K562 (cell line): ENCODE data around the gene ZNF628. TPM values are rescaled to one million over a fixed set of nuclear protein-coding genes. Genes with fewer than 3 reads are reported as not detected.

Source experiments
- ATAC-seq: fragments of 200-7000 bp; cut with Tn5 transposase; 3 replicates; pipeline ENCODE4 v1.9.1; 2020; ENCODE audit warnings: moderate library complexity
- BruUV-seq: library from RNA; stranded (reverse); fragments of 400-500 nt; replicated peaks from 2 replicates; lab custom pipeline; 2021; lab: Mats Ljungman, UMichigan
- CTCF ChIA-PET: fragments of 300-600 bp; formaldehyde crosslinking; extraction: SDS; loops from one replicate; lab custom pipeline; 2021; ENCODE audit warnings: low intra/inter-chr PET ratio; lab: Yijun Ruan, JAX
- POLR2A ChIA-PET: fragments of 300-600, 350-650 bp; sonication (Branson Sonifier 250); formaldehyde crosslinking; extraction: SDS; loops from one replicate; lab custom pipeline; 2021; ENCODE audit warnings: antibody characterized with exemption, inconsistent platforms; lab: Yijun Ruan, JAX
- DNase-seq, 4 experiments: peaks; one replicate each; pipeline versions ENCODE4 v3.0.0 to v3.0.0-alpha.2; 2011 to 2018; ENCODE audit warnings: low spot score in 3 of 4, mixed read lengths in 3 of 4; ENCODE audit errors: extremely low read depth in 1 of 4
- FAIRE-seq: peaks from 2 replicates; lab custom pipeline; 2011; peaks lifted over from hg19 to GRCh38; lab: Jason Lieb, UNC
- H2AFZ ChIP-seq: 2 replicates; pipeline ENCODE4 v1.6.0; 2011; ENCODE audit warnings: low read depth, low read length, control low read depth, inconsistent platforms
- H3K27ac ChIP-seq: fragments of 200-600 bp; 3 replicates; pipeline ENCODE4 v1.8.0; 2011; ENCODE audit warnings: low read depth, mild to moderate bottlenecking, control low read depth, inconsistent platforms, low read length, moderate library complexity, mixed read lengths; ENCODE audit errors: extremely low read depth
- H3K27me3 ChIP-seq, 2 experiments: fragments of 300-600 bp in 1 of 2; 2 replicates in 1 of 2; 3 replicates in 1 of 2; pipeline versions ENCODE4 v1.6.0 to v1.8.0; 2011; ENCODE audit warnings: inconsistent platforms in 2 of 2, low read length in 2 of 2, mild to moderate bottlenecking in 1 of 2, mixed read lengths in 1 of 2, moderate library complexity in 1 of 2; ENCODE audit not compliant: control insufficient read depth in 2 of 2, insufficient read depth in 2 of 2
- H3K36me3 ChIP-seq: fragments of 300-600 bp; 3 replicates; pipeline ENCODE4 v1.8.0; 2011; ENCODE audit warnings: mild to moderate bottlenecking, low read length, inconsistent platforms; ENCODE audit not compliant: control insufficient read depth, insufficient read depth
- H3K4me1 ChIP-seq, 2 experiments: fragments of 200-600 bp in 1 of 2; replicated peaks in 1 of 2; 2 replicates in 1 of 2; 3 replicates in 1 of 2; pipeline versions ENCODE4 v1.5.1 to v1.8.0; 2011; ENCODE audit warnings: inconsistent platforms in 2 of 2, low read length in 2 of 2, mild to moderate bottlenecking in 1 of 2, mixed read lengths in 1 of 2, moderate library complexity in 1 of 2; ENCODE audit not compliant: control insufficient read depth in 2 of 2, insufficient read depth in 2 of 2
- H3K4me2 ChIP-seq: 2 replicates; pipeline ENCODE4 v1.6.1; 2011; ENCODE audit warnings: low read length, control low read depth, inconsistent platforms, mixed read lengths; ENCODE audit not compliant: insufficient read depth
- H3K4me3 ChIP-seq: fragments of 200-600 bp; sonication (generic), shearing (Covaris generic); 2 replicates; pipeline ENCODE4 v1.5.1; 2016; ENCODE audit warnings: control low read depth, inconsistent platforms
- H3K79me2 ChIP-seq: fragments of 200-600 bp; 3 replicates; pipeline ENCODE4 v1.8.0; 2011; ENCODE audit warnings: low read length, inconsistent platforms; ENCODE audit not compliant: control insufficient read depth, insufficient read depth
- H3K9ac ChIP-seq, 2 experiments: 2 replicates each; pipeline versions ENCODE4 v1.6.0 to v1.6.1; 2011; ENCODE audit warnings: low read depth in 2 of 2, low read length in 2 of 2, control low read depth in 1 of 2, inconsistent platforms in 1 of 2, mild to moderate bottlenecking in 1 of 2, mixed read lengths in 1 of 2; ENCODE audit not compliant: insufficient read depth in 1 of 2
- H3K9me1 ChIP-seq: one replicate; pipeline ENCODE4 v1.6.0; 2011; ENCODE audit warnings: inconsistent platforms, mild to moderate bottlenecking, low read length, moderate library complexity; ENCODE audit not compliant: control insufficient read depth, insufficient read depth
- H3K9me3 ChIP-seq: replicated peaks from 2 replicates; pipeline ENCODE4 v1.5.1; 2011; ENCODE audit warnings: low read depth, low read length, inconsistent platforms; ENCODE audit not compliant: control insufficient read depth, insufficient read depth
- H4K20me1 ChIP-seq: replicated peaks from 2 replicates; pipeline ENCODE4 v1.6.1; 2011; ENCODE audit warnings: low read length, inconsistent platforms, mixed read lengths; ENCODE audit not compliant: control insufficient read depth, insufficient read depth
- EP300 ChIP-seq: IDR thresholded peaks from 2 replicates; pipeline ENCODE4 v1.6.1; 2012; ENCODE audit warnings: low read length, improper control_type of control experiment
- HOXB6 ChIP-seq: fragments of 250-450 bp; sonication (Bioruptor Pico); IDR thresholded peaks from 2 replicates; pipeline ENCODE4 v1.5.1; 2022; ENCODE audit warnings: mild to moderate bottlenecking, borderline replicate concordance
- PTTG1 ChIP-seq: fragments of 450-650 bp; IDR thresholded peaks from 2 replicates; pipeline ENCODE4 v1.6.1; 2016; ENCODE audit warnings: low read depth, mild to moderate bottlenecking, missing genetic modification characterization, missing compliant biosample characterization
- SIN3B ChIP-seq: fragments of 450-650 bp; IDR thresholded peaks from 2 replicates; pipeline ENCODE4 v1.6.1; 2017; ENCODE audit warnings: low read depth, mild to moderate bottlenecking, moderate library complexity
- TOE1 ChIP-seq, 2 experiments: fragments of 450-650 bp in 1 of 2; sonication (generic) in 1 of 2; formaldehyde crosslinking in 1 of 2; IDR thresholded peaks; 2 replicates each; pipeline versions ENCODE4 v1.7.1 to v1.8.0; 2016 to 2022; ENCODE audit warnings: borderline replicate concordance in 2 of 2, mild to moderate bottlenecking in 2 of 2, antibody characterized with exemption in 1 of 2, inconsistent platforms in 1 of 2, low read depth in 1 of 2, missing genetic modification reagents in 1 of 2, moderate library complexity in 1 of 2
- VEZF1 ChIP-seq: fragments of 200-800 bp; sonication (Bioruptor generic); IDR thresholded peaks from 2 replicates; pipeline ENCODE4 v1.6.1; 2017; ENCODE audit warnings: missing genetic modification characterization, missing compliant biosample characterization
- WHSC1 ChIP-seq: IDR thresholded peaks from one replicate; pipeline ENCODE4 v1.6.1; 2012; ENCODE audit warnings: low read length, control low read depth, inconsistent platforms
- ZNF696 ChIP-seq: fragments of 250-450 bp; sonication (Bioruptor Pico); conservative IDR thresholded peaks from 2 replicates; pipeline ENCODE4 v1.4.0; 2020; ENCODE audit warnings: mild to moderate bottlenecking, moderate library complexity
- ZNF76 ChIP-seq: fragments of 250-450 bp; sonication (Bioruptor Pico); IDR thresholded peaks from 2 replicates; pipeline ENCODE4 v1.4.0; 2020; ENCODE audit warnings: mild to moderate bottlenecking, moderate library complexity, borderline replicate concordance
- WGBS: fragments of 100-300 bp; shearing (Covaris generic); methylation state at CpG from one replicate; pipeline ENCODE4 v1.1.6; 2016; ENCODE audit warnings: low coverage, mixed read lengths; ENCODE audit not compliant: insufficient coverage; ENCODE audit errors: missing lambda C conversion rate; 5-methylcytosine and 5-hydroxymethylcytosine counted together
- in situ Hi-C: fragments of 300-500 bp; cut with MboI; formaldehyde crosslinking; loops from 4 replicates; pipeline ENCODE4 v1.15.0; 2018; ENCODE audit warnings: inconsistent platforms, mixed read lengths
- intact Hi-C: fragments of 100-400 bp; cut with micrococcal nuclease; formaldehyde crosslinking; loops from 2 replicates; pipeline ENCODE4 v1.14.2; 2022
- polyA plus RNA-seq, 8 experiments: library from polyadenylated mRNA; depleted of rRNA in 4 of 8; stranded (reverse) in 5 of 8; unstranded in 3 of 8; fragments of >200 nt; fragmentation: Nextera tagmentation in 2 of 8; fragmentation: Illumina TruSeq in 1 of 8; extraction: Ambion mirVana in 2 of 8; extraction: Trizol in 1 of 8; gene quantifications; 2 replicates each; pipeline versions ENCODE4 v1.2.1 to v1.2.3, GENCODE V29; 2011 to 2014; ENCODE audit warnings: inconsistent platforms in 1 of 8, missing spikeins in 1 of 8
- total RNA-seq, 7 experiments: library from RNA; depleted of rRNA in 6 of 7; stranded (reverse); fragments of >200 nt in 6 of 7; fragmentation: Illumina TruSeq in 2 of 7; extraction: Trizol in 2 of 7; gene quantifications; 2 replicates each; pipeline versions ENCODE4 v1.2.1 to v1.2.3, GENCODE V29; 2011 to 2021; ENCODE audit warnings: low replicate concordance in 1 of 7
- TF ChIP-seq, protein P1 (sequence below), 2 experiments: fragments of 150-350 bp in 1 of 2; IDR thresholded peaks; 2 replicates each; pipeline ENCODE4 v1.6.1; 2012 to 2016; ENCODE audit warnings: low read depth in 2 of 2, low read length in 2 of 2, mild to moderate bottlenecking in 1 of 2, moderate library complexity in 1 of 2
- TF ChIP-seq, protein P2 (sequence below): sonication (generic); formaldehyde crosslinking; IDR thresholded peaks from 2 replicates; pipeline ENCODE4 v1.8.0; 2022; ENCODE audit warnings: mild to moderate bottlenecking, missing genetic modification reagents

Gene ZNF628
- total and polyA plus RNA-seq, 9 of the 15 experiments (the other 6 are each of a cell fraction or from before 2014, with no cell fraction given) = 0.13 to 13.6 (median 2.2) TPM; not detected in 3

- Histone ChIP-seq H2AFZ (no peak overlapping the region), H3K4me2 (peak overlapping the region; percentile 87), H3K9ac (peak overlapping the region; percentile 97 to 98), H3K4me3 (peak overlapping the region; percentile 81), H3K36me3 (peaks cover 24% of the 10 kb centered on the region; the same call in 2 of the 3 replicates), H3K9me3 (no peaks in the 10 kb centered on the region), H3K27ac (peak overlapping the region; percentile 98), H3K79me2 (peaks cover 43% of the 10 kb centered on the region), H3K9me1 (no peaks in the 10 kb centered on the region), H4K20me1 (no peaks in the 10 kb centered on the region), H3K4me1 (peaks cover 24 to 71% of the 10 kb centered on the region in 2 experiments), H3K27me3 (no peaks in the 10 kb centered on the region)
- ChIA-PET POLR2A (interaction anchor here (2.2 kb wide), 1 partner anchor 16 kb away, joined by 6 read pairs; the partner anchor contains the start of gene ZNF628), CTCF (no interaction called here)
- under 1% methylated on average over 13 of the region's 24 CpGs for WGBS
- DNase-seq (peak; percentile 87 to 93 (median 90)), FAIRE-seq (peak; percentile 87), ATAC-seq (peak; percentile 79)
- no TSS peak for BruUV-seq
- intact Hi-C loops (loop anchor here (1.0 kb wide), 1 partner anchor 7 kb away; no protein-coding TSS in a partner anchor), in situ Hi-C loops (no loop called here)
- TF ChIP-seq, protein P1, sequence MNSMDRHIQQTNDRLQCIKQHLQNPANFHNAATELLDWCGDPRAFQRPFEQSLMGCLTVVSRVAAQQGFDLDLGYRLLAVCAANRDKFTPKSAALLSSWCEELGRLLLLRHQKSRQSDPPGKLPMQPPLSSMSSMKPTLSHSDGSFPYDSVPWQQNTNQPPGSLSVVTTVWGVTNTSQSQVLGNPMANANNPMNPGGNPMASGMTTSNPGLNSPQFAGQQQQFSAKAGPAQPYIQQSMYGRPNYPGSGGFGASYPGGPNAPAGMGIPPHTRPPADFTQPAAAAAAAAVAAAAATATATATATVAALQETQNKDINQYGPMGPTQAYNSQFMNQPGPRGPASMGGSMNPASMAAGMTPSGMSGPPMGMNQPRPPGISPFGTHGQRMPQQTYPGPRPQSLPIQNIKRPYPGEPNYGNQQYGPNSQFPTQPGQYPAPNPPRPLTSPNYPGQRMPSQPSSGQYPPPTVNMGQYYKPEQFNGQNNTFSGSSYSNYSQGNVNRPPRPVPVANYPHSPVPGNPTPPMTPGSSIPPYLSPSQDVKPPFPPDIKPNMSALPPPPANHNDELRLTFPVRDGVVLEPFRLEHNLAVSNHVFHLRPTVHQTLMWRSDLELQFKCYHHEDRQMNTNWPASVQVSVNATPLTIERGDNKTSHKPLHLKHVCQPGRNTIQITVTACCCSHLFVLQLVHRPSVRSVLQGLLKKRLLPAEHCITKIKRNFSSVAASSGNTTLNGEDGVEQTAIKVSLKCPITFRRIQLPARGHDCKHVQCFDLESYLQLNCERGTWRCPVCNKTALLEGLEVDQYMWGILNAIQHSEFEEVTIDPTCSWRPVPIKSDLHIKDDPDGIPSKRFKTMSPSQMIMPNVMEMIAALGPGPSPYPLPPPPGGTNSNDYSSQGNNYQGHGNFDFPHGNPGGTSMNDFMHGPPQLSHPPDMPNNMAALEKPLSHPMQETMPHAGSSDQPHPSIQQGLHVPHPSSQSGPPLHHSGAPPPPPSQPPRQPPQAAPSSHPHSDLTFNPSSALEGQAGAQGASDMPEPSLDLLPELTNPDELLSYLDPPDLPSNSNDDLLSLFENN (IDR thresholded peaks at IDR 0.05; ENCODE audit: low read depth in 2 of 2, low read length in 2 of 2) = no peak; a peak in 1 of 4 replicates
- 0 out of 2 replicates have a peak, but pooled peaks have one; percentile 7 for TF ChIP-seq EP300
- TF ChIP-seq TOE1 (IDR thresholded peaks at IDR 0.05; ENCODE audit: borderline replicate concordance) = peak; percentile 74; the same call in 1 of the 2 replicates
- no peak for TF ChIP-seq TOE1 (CRISPR knock-in tag; IDR thresholded peaks at IDR 0.05; ENCODE audit: borderline replicate concordance, low read depth)
- no peak for TF ChIP-seq HOXB6 (CRISPR knock-in tag)
- TF ChIP-seq PTTG1 (tag) = no peak
- no peak for TF ChIP-seq ZNF76
- TF ChIP-seq, protein P2, sequence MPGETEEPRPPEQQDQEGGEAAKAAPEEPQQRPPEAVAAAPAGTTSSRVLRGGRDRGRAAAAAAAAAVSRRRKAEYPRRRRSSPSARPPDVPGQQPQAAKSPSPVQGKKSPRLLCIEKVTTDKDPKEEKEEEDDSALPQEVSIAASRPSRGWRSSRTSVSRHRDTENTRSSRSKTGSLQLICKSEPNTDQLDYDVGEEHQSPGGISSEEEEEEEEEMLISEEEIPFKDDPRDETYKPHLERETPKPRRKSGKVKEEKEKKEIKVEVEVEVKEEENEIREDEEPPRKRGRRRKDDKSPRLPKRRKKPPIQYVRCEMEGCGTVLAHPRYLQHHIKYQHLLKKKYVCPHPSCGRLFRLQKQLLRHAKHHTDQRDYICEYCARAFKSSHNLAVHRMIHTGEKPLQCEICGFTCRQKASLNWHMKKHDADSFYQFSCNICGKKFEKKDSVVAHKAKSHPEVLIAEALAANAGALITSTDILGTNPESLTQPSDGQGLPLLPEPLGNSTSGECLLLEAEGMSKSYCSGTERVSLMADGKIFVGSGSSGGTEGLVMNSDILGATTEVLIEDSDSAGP = no peak
- TF ChIP-seq VEZF1 (CRISPR knock-in tag) = peak; percentile 62
- TF ChIP-seq ZNF696 (CRISPR knock-in tag) = no peak
- TF ChIP-seq WHSC1 = no peak
- TF ChIP-seq SIN3B = no peak
Measured at GRCh38 chr19:55460670-55461258, 15.7 kb upstream of the ZNF628 start.
